ENCODE data around the gene MOV10L1. TPM values are rescaled to one million over a fixed set of nuclear protein-coding genes. Genes with fewer than 3 reads are reported as not detected.

The MOV10L1 gene
- total and polyA plus RNA-seq, 2 donors (not counting 1 experiment from before 2014, with no cell fraction given) = 0.03 to 0.83 TPM

DNA sequence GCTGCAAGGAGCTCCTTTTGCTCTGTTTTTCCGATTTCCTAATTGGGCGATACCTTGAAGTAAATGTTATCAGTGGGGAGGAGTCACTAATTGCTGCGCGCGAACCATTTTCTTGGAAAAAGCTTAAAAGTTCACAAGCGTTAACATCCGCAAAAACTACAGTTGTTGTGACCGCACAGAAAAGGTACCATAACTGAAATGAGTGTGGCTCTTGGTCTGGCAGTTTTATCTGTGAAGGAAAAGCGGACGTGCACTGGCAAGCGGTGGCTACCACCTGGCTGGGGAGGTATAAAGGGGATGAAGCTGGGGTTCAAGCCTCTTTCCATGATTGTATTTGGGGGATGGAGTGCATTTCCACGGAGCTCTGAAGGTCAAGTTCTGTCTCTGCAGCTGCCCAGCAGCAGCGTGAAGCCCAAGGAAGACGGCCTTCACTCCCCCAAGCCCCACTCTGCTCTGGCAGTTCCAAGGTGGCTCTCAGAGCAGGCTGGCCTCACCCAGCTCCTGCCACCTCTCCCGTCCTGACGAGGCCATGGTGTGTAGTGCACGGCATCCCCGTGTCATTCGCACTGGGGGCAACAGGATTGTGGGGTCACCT is 27.5 kb downstream of the MOV10L1 start:
- Histone ChIP-seq H3K9ac (ENCODE audit: insufficient read depth, low read length) (no peak overlapping the region), H3K36me3 (ENCODE audit: control insufficient read depth, insufficient read depth, low read length) (no peaks in the 10 kb centered on the region), H3K9me3 (ENCODE audit: control insufficient read depth, insufficient read depth, low read depth, low read length) (no peaks in the 10 kb centered on the region), H3K4me1 (ENCODE audit: control insufficient read depth, extremely low read depth, insufficient read depth, low read length) (no peaks in the 10 kb centered on the region), H3K79me2 (ENCODE audit: control insufficient read depth, insufficient read depth, low read length) (no peaks in the 10 kb centered on the region), H3K27ac (ENCODE audit: insufficient read depth, low read length) (no peak overlapping the region), H2AFZ (ENCODE audit: low read length) (no peak overlapping the region), H3K4me2 (ENCODE audit: extremely low read depth, insufficient read depth, low read length) (no peak overlapping the region), H3K4me3 (replicated peaks in 1 of 4; ENCODE audit: control extremely low read depth in 1 of 4, insufficient read depth in 1 of 4, low read depth in 3 of 4, low read length in 4 of 4) (no peak overlapping the region), H3K27me3 (ENCODE audit: control insufficient read depth, insufficient read depth, low read length) (peaks cover 17% of the 10 kb centered on the region), H4K20me1 (ENCODE audit: control insufficient read depth, extremely low read depth, insufficient read depth, low read length) (no peaks in the 10 kb centered on the region)
- DNase-seq (ENCODE audit: low read depth in 2 of 2) = no peak
- no peak for TF ChIP-seq EZH2 (IDR thresholded peaks at IDR 0.05; ENCODE audit: low read length, missing control alignments)
- TF ChIP-seq, protein P1, sequence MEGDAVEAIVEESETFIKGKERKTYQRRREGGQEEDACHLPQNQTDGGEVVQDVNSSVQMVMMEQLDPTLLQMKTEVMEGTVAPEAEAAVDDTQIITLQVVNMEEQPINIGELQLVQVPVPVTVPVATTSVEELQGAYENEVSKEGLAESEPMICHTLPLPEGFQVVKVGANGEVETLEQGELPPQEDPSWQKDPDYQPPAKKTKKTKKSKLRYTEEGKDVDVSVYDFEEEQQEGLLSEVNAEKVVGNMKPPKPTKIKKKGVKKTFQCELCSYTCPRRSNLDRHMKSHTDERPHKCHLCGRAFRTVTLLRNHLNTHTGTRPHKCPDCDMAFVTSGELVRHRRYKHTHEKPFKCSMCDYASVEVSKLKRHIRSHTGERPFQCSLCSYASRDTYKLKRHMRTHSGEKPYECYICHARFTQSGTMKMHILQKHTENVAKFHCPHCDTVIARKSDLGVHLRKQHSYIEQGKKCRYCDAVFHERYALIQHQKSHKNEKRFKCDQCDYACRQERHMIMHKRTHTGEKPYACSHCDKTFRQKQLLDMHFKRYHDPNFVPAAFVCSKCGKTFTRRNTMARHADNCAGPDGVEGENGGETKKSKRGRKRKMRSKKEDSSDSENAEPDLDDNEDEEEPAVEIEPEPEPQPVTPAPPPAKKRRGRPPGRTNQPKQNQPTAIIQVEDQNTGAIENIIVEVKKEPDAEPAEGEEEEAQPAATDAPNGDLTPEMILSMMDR (conservative IDR thresholded peaks at IDR 0.05 in 1 of 2, IDR thresholded peaks at IDR 0.05 in 1 of 2; ENCODE audit: low read depth in 1 of 2, low read length in 2 of 2) = no peak

DNA sequence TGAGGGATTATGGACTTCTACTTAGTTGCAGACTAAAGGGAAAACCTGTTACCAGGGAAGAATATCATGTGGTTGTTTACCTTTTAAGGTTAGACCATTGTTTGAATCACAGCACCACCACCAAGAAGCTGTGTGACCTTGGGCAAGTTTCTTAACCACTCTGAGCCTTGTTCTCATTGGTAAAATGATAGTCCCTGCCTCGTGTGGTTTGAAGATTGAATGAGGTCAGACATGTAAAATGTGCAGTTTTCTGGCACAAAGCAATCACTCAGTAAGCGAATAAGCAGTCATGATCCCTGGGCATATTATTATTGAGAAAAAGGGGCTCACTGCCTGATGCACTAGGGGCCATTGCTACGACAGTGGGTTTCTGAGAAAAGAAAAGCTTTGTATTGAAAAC is 28.3 kb downstream of the MOV10L1 start:
- TF ChIP-seq, protein P1 (conservative IDR thresholded peaks at IDR 0.05 in 1 of 2, IDR thresholded peaks at IDR 0.05 in 1 of 2; ENCODE audit: low read depth in 1 of 2, low read length in 2 of 2) = no peak
- TF ChIP-seq EZH2 (IDR thresholded peaks at IDR 0.05; ENCODE audit: low read length, missing control alignments) = no peak
- no peak overlapping the region for H3K27ac ChIP-seq (ENCODE audit: insufficient read depth, low read length)
- H3K4me1 ChIP-seq (ENCODE audit: control insufficient read depth, extremely low read depth, insufficient read depth, low read length) = no peaks in the 10 kb centered on the region
- peaks cover 19% of the 10 kb centered on the region for H3K27me3 ChIP-seq (ENCODE audit: control insufficient read depth, insufficient read depth, low read length)
- H2AFZ ChIP-seq (ENCODE audit: low read length) = no peak overlapping the region
- no peaks in the 10 kb centered on the region for H3K9me3 ChIP-seq (ENCODE audit: control insufficient read depth, insufficient read depth, low read depth, low read length)
- H3K79me2 ChIP-seq (ENCODE audit: control insufficient read depth, insufficient read depth, low read length) = no peaks in the 10 kb centered on the region
- H3K4me2 ChIP-seq (ENCODE audit: extremely low read depth, insufficient read depth, low read length) = no peak overlapping the region
- H3K4me3 ChIP-seq (replicated peaks in 1 of 4; ENCODE audit: control extremely low read depth in 1 of 4, insufficient read depth in 1 of 4, low read depth in 3 of 4, low read length in 4 of 4) = no peak overlapping the region
- H3K36me3 ChIP-seq (ENCODE audit: control insufficient read depth, insufficient read depth, low read length) = no peaks in the 10 kb centered on the region
- DNase-seq (ENCODE audit: low read depth in 2 of 2) = no peak
- no peaks in the 10 kb centered on the region for H4K20me1 ChIP-seq (ENCODE audit: control insufficient read depth, extremely low read depth, insufficient read depth, low read length)
- no peak overlapping the region for H3K9ac ChIP-seq (ENCODE audit: insufficient read depth, low read length)

DNA sequence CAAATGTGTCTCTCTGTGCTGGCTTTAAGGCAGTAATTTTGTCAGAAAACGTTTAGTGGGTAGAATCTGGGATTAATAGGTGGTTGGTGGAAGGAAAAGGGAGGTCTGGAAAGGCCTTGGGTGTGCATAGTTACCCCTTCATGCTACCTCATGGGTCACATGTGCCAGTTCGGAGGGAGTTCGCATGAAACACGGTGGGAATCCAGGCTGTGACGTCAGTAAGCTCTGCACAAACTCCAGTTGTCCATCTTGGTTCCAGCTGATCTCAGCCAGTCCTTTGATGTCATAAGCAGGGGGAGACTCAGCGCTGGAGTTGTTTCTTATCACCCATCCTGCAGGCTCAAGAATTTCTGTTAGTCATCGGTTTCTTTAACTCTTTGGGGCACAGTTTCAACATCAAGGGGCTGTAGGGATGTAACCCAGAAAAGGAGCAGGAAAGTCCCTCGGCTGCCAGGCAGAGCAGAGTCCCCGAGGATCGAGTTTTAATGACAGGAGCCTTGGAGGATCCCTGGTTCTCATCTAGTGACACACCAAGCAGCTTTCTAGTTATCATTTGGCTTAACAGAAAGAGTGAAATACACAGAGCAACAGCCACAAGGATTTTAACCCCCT is 28.9 kb downstream of the MOV10L1 start:
- Histone ChIP-seq H3K27ac (ENCODE audit: insufficient read depth, low read length) (no peak overlapping the region), H3K36me3 (ENCODE audit: control insufficient read depth, insufficient read depth, low read length) (no peaks in the 10 kb centered on the region), H2AFZ (ENCODE audit: low read length) (no peak overlapping the region), H4K20me1 (ENCODE audit: control insufficient read depth, extremely low read depth, insufficient read depth, low read length) (no peaks in the 10 kb centered on the region), H3K4me2 (ENCODE audit: extremely low read depth, insufficient read depth, low read length) (no peak overlapping the region), H3K27me3 (ENCODE audit: control insufficient read depth, insufficient read depth, low read length) (peaks cover 19% of the 10 kb centered on the region), H3K79me2 (ENCODE audit: control insufficient read depth, insufficient read depth, low read length) (no peaks in the 10 kb centered on the region), H3K4me1 (ENCODE audit: control insufficient read depth, extremely low read depth, insufficient read depth, low read length) (no peaks in the 10 kb centered on the region), H3K4me3 (replicated peaks in 1 of 4; ENCODE audit: control extremely low read depth in 1 of 4, insufficient read depth in 1 of 4, low read depth in 3 of 4, low read length in 4 of 4) (no peak overlapping the region), H3K9me3 (ENCODE audit: control insufficient read depth, insufficient read depth, low read depth, low read length) (no peaks in the 10 kb centered on the region), H3K9ac (ENCODE audit: insufficient read depth, low read length) (no peak overlapping the region)
- peak; percentile 95 to 99 for DNase-seq (ENCODE audit: low read depth in 2 of 2)
- no peak for TF ChIP-seq EZH2 (IDR thresholded peaks at IDR 0.05; ENCODE audit: low read length, missing control alignments)
- TF ChIP-seq, protein P1 (conservative IDR thresholded peaks at IDR 0.05 in 1 of 2, IDR thresholded peaks at IDR 0.05 in 1 of 2; ENCODE audit: low read depth in 1 of 2, low read length in 2 of 2) = no peak

Data from fibroblast of lung (primary cell).